HG03196 (cell line): ENCODE data around the gene OPHN1.

Experiments
- ATAC-seq: cut with Tn5 transposase; IDR thresholded peaks from one replicate; pipeline ENCODE4 v1.9.1; 2021; ENCODE audit not compliant: unreplicated experiment

Gene OPHN1

GRCh38 chrX:68254738-68255645, 178.3 kb downstream of the OPHN1 start:
- ATAC-seq = no peak

- no peak for ATAC-seq
Observed at GRCh38 chrX:68252664-68253063, 180.6 kb downstream of the OPHN1 start.

GRCh38 chrX:68249903-68250302, 183.4 kb downstream of the OPHN1 start:
- no peak for ATAC-seq

GRCh38 chrX:68249401-68249831, 183.9 kb downstream of the OPHN1 start:
- ATAC-seq = no peak

- no peak for ATAC-seq
Observed at GRCh38 chrX:68238568-68238967, 194.7 kb downstream of the OPHN1 start.

GRCh38 chrX:68234171-68234910, 199.0 kb downstream of the OPHN1 start:
- no peak for ATAC-seq

GRCh38 chrX:68232206-68232605, 201.1 kb downstream of the OPHN1 start:
- ATAC-seq = no peak

GRCh38 chrX:68209008-68209407, 224.3 kb downstream of the OPHN1 start:
- ATAC-seq = no peak

- no peak for ATAC-seq
Observed at GRCh38 chrX:68204521-68205038, 228.7 kb downstream of the OPHN1 start.

- ATAC-seq = no peak
Observed at GRCh38 chrX:68203646-68204045, 229.6 kb downstream of the OPHN1 start.

GRCh38 chrX:68203211-68203610, 230.1 kb downstream of the OPHN1 start:
- ATAC-seq = no peak

GRCh38 chrX:68199062-68199848, 234.0 kb downstream of the OPHN1 start:
- ATAC-seq = no peak

- no peak for ATAC-seq
Observed at GRCh38 chrX:68196939-68197791, 236.1 kb downstream of the OPHN1 start.

- ATAC-seq = no peak
Observed at GRCh38 chrX:68195561-68195960, 237.7 kb downstream of the OPHN1 start.

- ATAC-seq = no peak
Observed at GRCh38 chrX:68193786-68194185, 239.5 kb downstream of the OPHN1 start.

- ATAC-seq = no peak
Observed at GRCh38 chrX:68193234-68193633, 240.1 kb downstream of the OPHN1 start.

- no peak for ATAC-seq
Observed at GRCh38 chrX:68190799-68191198, 242.5 kb downstream of the OPHN1 start.

- ATAC-seq = no peak
Observed at GRCh38 chrX:68186552-68187262, 246.6 kb downstream of the OPHN1 start.

GRCh38 chrX:68185161-68185560, 248.1 kb downstream of the OPHN1 start:
- no peak for ATAC-seq
